Astrocyte (in vitro differentiated cells and primary cell): ENCODE measurements around the gene B4GALNT2. TPM values are rescaled to one million over a fixed set of nuclear protein-coding genes. Genes with fewer than 3 reads are reported as not detected.
A peak's percentile ranks its signal among the peaks of the same experiment; 100 is the strongest.
"Not testable (repeated sequence)": the region's sequence is repeated elsewhere in the genome, so short reads cannot be mapped to it uniquely, and the experiment has no call there.

Experiments used
- DNase-seq: peaks from one replicate; pipeline ENCODE4 v3.0.0-alpha.2; 2010; ENCODE audit warnings: low read depth
- FAIRE-seq: peaks from 2 replicates; lab custom pipeline; 2011; peaks lifted over from hg19 to GRCh38; lab: Jason Lieb, UNC
- H2AFZ ChIP-seq: 2 replicates; pipeline ENCODE4 v1.6.0; 2012; ENCODE audit warnings: low read depth, low read length, inconsistent platforms
- H3K27ac ChIP-seq: 2 replicates; pipeline ENCODE4 v1.5.1; 2011; ENCODE audit warnings: low read depth, low read length, inconsistent platforms
- H3K27me3 ChIP-seq: 2 replicates; pipeline ENCODE4 v1.6.0; 2011; ENCODE audit warnings: low read length, inconsistent platforms; ENCODE audit not compliant: insufficient read depth
- H3K36me3 ChIP-seq: 2 replicates; pipeline ENCODE4 v1.5.1; 2011; ENCODE audit warnings: low read length, inconsistent platforms; ENCODE audit not compliant: insufficient read depth
- H3K4me1 ChIP-seq: 2 replicates; pipeline ENCODE4 v1.5.1; 2011; ENCODE audit warnings: low read length, inconsistent platforms; ENCODE audit not compliant: insufficient read depth
- H3K4me2 ChIP-seq: 2 replicates; pipeline ENCODE4 v1.6.0; 2012; ENCODE audit warnings: low read length, inconsistent platforms
- H3K4me3 ChIP-seq: 2 replicates; pipeline ENCODE4 v1.5.1; 2011; ENCODE audit warnings: low read depth, mild to moderate bottlenecking, low read length, inconsistent platforms; ENCODE audit not compliant: insufficient read depth
- H3K79me2 ChIP-seq: 2 replicates; pipeline ENCODE4 v1.6.0; 2012; ENCODE audit warnings: mild to moderate bottlenecking, low read length, inconsistent platforms; ENCODE audit not compliant: insufficient read depth
- H3K9ac ChIP-seq: 2 replicates; pipeline ENCODE4 v1.6.0; 2012; ENCODE audit warnings: mild to moderate bottlenecking, low read length, inconsistent platforms
- H3K9me3 ChIP-seq: 2 replicates; pipeline ENCODE4 v1.5.1; 2012; ENCODE audit warnings: low read depth, mild to moderate bottlenecking, low read length, inconsistent platforms; ENCODE audit not compliant: insufficient read depth
- H4K20me1 ChIP-seq: 2 replicates; pipeline ENCODE4 v1.6.0; 2012; ENCODE audit warnings: low read length, inconsistent platforms; ENCODE audit not compliant: insufficient read depth
- H3K27ac Mint-ChIP-seq: one replicate; pipeline ENCODE4 v1.8.0; 2021; ENCODE audit warnings: mild to moderate bottlenecking, mixed read lengths; ENCODE audit not compliant: unreplicated experiment
- H3K27me3 Mint-ChIP-seq: one replicate; pipeline ENCODE4 v1.8.0; 2021; ENCODE audit warnings: low read depth, mixed read lengths; ENCODE audit not compliant: unreplicated experiment
- H3K36me3 Mint-ChIP-seq: one replicate; pipeline ENCODE4 v1.8.0; 2021; ENCODE audit warnings: low read depth, mixed read lengths; ENCODE audit not compliant: unreplicated experiment
- H3K4me1 Mint-ChIP-seq: one replicate; pipeline ENCODE4 v1.8.0; 2021; ENCODE audit warnings: low read depth, mixed read lengths; ENCODE audit not compliant: unreplicated experiment
- H3K4me3 Mint-ChIP-seq: one replicate; pipeline ENCODE4 v1.8.0; 2021; ENCODE audit warnings: mild to moderate bottlenecking, moderate library complexity, mixed read lengths; ENCODE audit not compliant: unreplicated experiment
- H3K9me3 Mint-ChIP-seq: one replicate; pipeline ENCODE4 v1.8.0; 2021; ENCODE audit warnings: mild to moderate bottlenecking, mixed read lengths; ENCODE audit not compliant: unreplicated experiment
- CTCF ChIP-seq: IDR thresholded peaks from 2 replicates; pipeline ENCODE4 v1.5.1; 2011; ENCODE audit warnings: low read depth, mild to moderate bottlenecking, inconsistent platforms, low read length, moderate library complexity; ENCODE audit not compliant: insufficient read depth
- EZH2 ChIP-seq: IDR thresholded peaks from 2 replicates; pipeline ENCODE4 v1.6.1; 2012; ENCODE audit warnings: mild to moderate bottlenecking, low read length, inconsistent platforms; ENCODE audit not compliant: insufficient read depth
- total RNA-seq: library from RNA; stranded (reverse); gene quantifications from 2 replicates; pipeline ENCODE4 v1.2.1, GENCODE V29; 2021

The B4GALNT2 gene
- total RNA-seq, 1 donor from 2014 or later, result not detected

GRCh38 chr17:49101054-49101534 is 31.5 kb upstream of the B4GALNT2 start:
- FAIRE-seq, result no peak
- TF ChIP-seq EZH2 (no peak), CTCF (no peak)
- Histone ChIP-seq H4K20me1 (no peaks in the 10 kb centered on the region), H3K4me2 (peak overlapping the region; percentile 67), H3K27me3 (no peaks in the 10 kb centered on the region), H2AFZ (no peak overlapping the region), H3K36me3 (no peaks in the 10 kb centered on the region), H3K4me1 (peaks cover 31% of the 10 kb centered on the region), H3K9ac (peak overlapping the region; percentile 35), H3K9me3 (no peaks in the 10 kb centered on the region), H3K4me3 (no peak overlapping the region), H3K79me2 (no peaks in the 10 kb centered on the region), H3K27ac (peak overlapping the region; percentile 81)
- peak; percentile 94 for DNase-seq
- Mint-ChIP-seq H3K9me3 (no peaks in the 10 kb centered on the region), H3K27ac (no peak overlapping the region), H3K27me3 (no peaks in the 10 kb centered on the region), H3K36me3 (no peaks in the 10 kb centered on the region), H3K4me3 (no peak overlapping the region), H3K4me1 (peaks cover 10% of the 10 kb centered on the region)

GRCh38 chr17:49103360-49103759 is 29.2 kb upstream of the B4GALNT2 start:
- H3K27me3 Mint-ChIP-seq, H3K9me3 ChIP-seq, H3K36me3 Mint-ChIP-seq, DNase-seq, H3K9me3 Mint-ChIP-seq, H3K27ac Mint-ChIP-seq, H3K9ac ChIP-seq, H3K4me2 ChIP-seq, H3K36me3 ChIP-seq, H2AFZ ChIP-seq, H3K27ac ChIP-seq, H3K4me3 ChIP-seq, H4K20me1 ChIP-seq, FAIRE-seq, H3K27me3 ChIP-seq, H3K79me2 ChIP-seq, H3K4me3 Mint-ChIP-seq: not testable (repeated sequence)
- peaks cover 52% of the 10 kb centered on the region for H3K4me1 ChIP-seq
- peaks cover 23% of the 10 kb centered on the region for H3K4me1 Mint-ChIP-seq

DNA sequence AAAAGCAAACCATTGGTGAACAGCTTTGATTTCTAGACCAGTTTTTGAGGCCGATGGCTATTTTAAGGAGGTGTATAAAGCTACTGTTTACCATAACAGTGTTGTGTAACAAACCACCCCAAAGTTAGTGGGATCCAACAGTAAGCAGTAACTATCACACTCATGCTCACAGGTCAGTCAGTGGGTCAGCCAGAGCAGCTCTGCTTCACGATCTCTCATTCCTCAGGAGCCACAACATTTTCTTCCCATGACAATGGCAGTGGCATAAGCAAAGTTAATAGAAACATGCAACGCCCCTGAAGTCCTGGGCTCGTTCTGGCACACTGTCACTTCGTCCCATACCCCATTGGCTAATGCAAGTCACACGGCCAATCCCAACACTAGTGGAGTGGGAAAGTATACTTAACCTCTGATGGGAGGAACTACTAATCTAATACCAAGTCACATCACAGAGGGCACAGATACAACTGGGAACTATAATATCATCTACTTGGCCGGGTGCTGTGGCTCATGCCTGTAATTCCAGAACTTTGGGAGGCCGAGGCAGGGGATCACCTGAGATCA is 28.0 kb upstream of the B4GALNT2 start:
- DNase-seq (peak; percentile 22), FAIRE-seq (no peak)
- Mint-ChIP-seq H3K27ac (peak overlapping the region; percentile 50), H3K9me3 (no peaks in the 10 kb centered on the region), H3K4me1 (peaks cover 23% of the 10 kb centered on the region), H3K27me3 (no peaks in the 10 kb centered on the region), H3K4me3 (no peak overlapping the region), H3K36me3 (no peaks in the 10 kb centered on the region)
- Histone ChIP-seq H3K9me3 (no peaks in the 10 kb centered on the region), H3K4me2 (no peak overlapping the region), H3K36me3 (no peaks in the 10 kb centered on the region), H2AFZ (no peak overlapping the region), H3K27ac (no peak overlapping the region), H3K9ac (no peak overlapping the region), H3K4me1 (peaks cover 58% of the 10 kb centered on the region), H4K20me1 (no peaks in the 10 kb centered on the region), H3K4me3 (no peak overlapping the region), H3K79me2 (no peaks in the 10 kb centered on the region), H3K27me3 (no peaks in the 10 kb centered on the region)
- no peak for TF ChIP-seq EZH2
- no peak for TF ChIP-seq CTCF
